Fibroblast of lung (primary cell): ENCODE measurements around the gene MADCAM1. TPM values are rescaled to one million over a fixed set of nuclear protein-coding genes. Genes with fewer than 3 reads are reported as not detected.

Experiments used
- DNase-seq, 2 donors: peaks; one replicate each; pipeline versions ENCODE4 v3.0.0 to v3.0.0-alpha.2; 2010; ENCODE audit warnings: low read depth in 2 of 2
- H2AFZ ChIP-seq: 2 replicates; pipeline ENCODE4 v1.5.1; 2012; ENCODE audit warnings: low read length, control low read depth, inconsistent platforms
- H3K27ac ChIP-seq: 2 replicates; pipeline ENCODE4 v1.5.1; 2011; ENCODE audit warnings: low read length, control low read depth; ENCODE audit not compliant: insufficient read depth
- H3K27me3 ChIP-seq: 2 replicates; pipeline ENCODE4 v1.5.1; 2011; ENCODE audit warnings: mild to moderate bottlenecking, low read length; ENCODE audit not compliant: control insufficient read depth, insufficient read depth
- H3K36me3 ChIP-seq: 2 replicates; pipeline ENCODE4 v1.5.1; 2011; ENCODE audit warnings: low read length; ENCODE audit not compliant: control insufficient read depth, insufficient read depth
- H3K4me1 ChIP-seq: 2 replicates; pipeline ENCODE4 v1.5.1; 2011; ENCODE audit warnings: low read length; ENCODE audit not compliant: control insufficient read depth, insufficient read depth; ENCODE audit errors: extremely low read depth
- H3K4me2 ChIP-seq: 2 replicates; pipeline ENCODE4 v1.5.1; 2011; ENCODE audit warnings: low read length, control low read depth; ENCODE audit not compliant: insufficient read depth; ENCODE audit errors: extremely low read depth
- H3K4me3 ChIP-seq, 4 experiments: fragments of 200-600 bp in 1 of 4; sonication (generic) in 1 of 4; replicated peaks in 1 of 4; 2 replicates each; pipeline ENCODE4 v1.5.1; 2011 to 2016; ENCODE audit warnings: low read length in 4 of 4, low read depth in 3 of 4, mild to moderate bottlenecking in 3 of 4, control low read depth in 2 of 4, inconsistent platforms in 1 of 4, mixed read lengths in 1 of 4; ENCODE audit not compliant: insufficient read depth in 1 of 4; ENCODE audit errors: control extremely low read depth in 1 of 4
- H3K79me2 ChIP-seq: 2 replicates; pipeline ENCODE4 v1.5.1; 2012; ENCODE audit warnings: mild to moderate bottlenecking, low read length, inconsistent platforms; ENCODE audit not compliant: control insufficient read depth, insufficient read depth
- H3K9ac ChIP-seq: 2 replicates; pipeline ENCODE4 v1.5.1; 2011; ENCODE audit warnings: mild to moderate bottlenecking, low read length, control low read depth; ENCODE audit not compliant: insufficient read depth
- H3K9me3 ChIP-seq: 2 replicates; pipeline ENCODE4 v1.5.1; 2012; ENCODE audit warnings: low read depth, low read length; ENCODE audit not compliant: control insufficient read depth, insufficient read depth
- H4K20me1 ChIP-seq: 2 replicates; pipeline ENCODE4 v1.5.1; 2011; ENCODE audit warnings: low read length; ENCODE audit not compliant: control insufficient read depth, insufficient read depth; ENCODE audit errors: extremely low read depth
- EZH2 ChIP-seq: IDR thresholded peaks from 2 replicates; pipeline ENCODE4 v1.5.1; 2012; ENCODE audit warnings: low read length, control low read depth, mild to moderate bottlenecking; ENCODE audit errors: missing control alignments
- polyA plus RNA-seq, 2 donors: library from polyadenylated mRNA; depleted of rRNA in 1 of 2; stranded (reverse) in 1 of 2; unstranded in 1 of 2; fragments of >200 nt; gene quantifications; 2 replicates each; pipeline ENCODE4 v1.2.1, GENCODE V29; 2011 to 2012; ENCODE audit warnings: missing spikeins in 1 of 2
- total RNA-seq: library from RNA; depleted of rRNA; stranded (reverse); fragments of >200 nt; gene quantifications from 2 replicates; pipeline ENCODE4 v1.2.1, GENCODE V29; 2014
- TF ChIP-seq, protein P1 (sequence below), 2 donors: IDR thresholded peaks in 1 of 2; conservative IDR thresholded peaks in 1 of 2; 1 replicate in 1 of 2; 2 replicates in 1 of 2; pipeline ENCODE4 v1.5.1; 2011 to 2012; ENCODE audit warnings: low read length in 2 of 2, control low read depth in 1 of 2, inconsistent platforms in 1 of 2, low read depth in 1 of 2, mild to moderate bottlenecking in 1 of 2

The MADCAM1 gene
- total and polyA plus RNA-seq, 2 donors (not counting 1 experiment from before 2014, with no cell fraction given) = 0.17 TPM; not detected in 1

DNA sequence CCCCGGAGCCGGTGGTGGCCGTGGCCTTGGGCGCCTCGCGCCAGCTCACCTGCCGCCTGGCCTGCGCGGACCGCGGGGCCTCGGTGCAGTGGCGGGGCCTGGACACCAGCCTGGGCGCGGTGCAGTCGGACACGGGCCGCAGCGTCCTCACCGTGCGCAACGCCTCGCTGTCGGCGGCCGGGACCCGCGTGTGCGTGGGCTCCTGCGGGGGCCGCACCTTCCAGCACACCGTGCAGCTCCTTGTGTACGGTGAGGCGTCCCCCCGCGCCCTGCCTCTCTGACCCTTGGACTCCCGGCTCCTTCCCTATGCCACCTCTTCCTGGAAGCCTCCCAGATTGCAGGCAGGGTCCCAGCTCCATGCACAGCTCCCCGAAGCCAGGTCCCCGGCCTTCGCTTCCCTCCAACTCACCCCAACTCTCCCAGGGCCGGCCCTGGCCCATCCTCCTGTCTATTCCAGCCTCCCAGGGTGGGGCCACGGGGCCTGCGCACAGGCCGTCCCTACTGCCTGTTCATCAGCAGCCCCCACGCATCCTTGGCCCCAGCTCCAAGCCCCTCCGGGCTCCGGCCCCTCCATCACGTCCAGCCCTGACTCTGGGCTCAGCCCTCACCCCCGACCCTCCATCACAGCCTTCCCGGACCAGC lies 1.7 kb downstream of the MADCAM1 start:
- peaks cover 14% of the 10 kb centered on the region for H3K27me3 ChIP-seq
- H3K27ac ChIP-seq = no peak overlapping the region
- no peaks in the 10 kb centered on the region for H3K36me3 ChIP-seq
- H3K9me3 ChIP-seq = no peaks in the 10 kb centered on the region
- no peak for DNase-seq
- no peak overlapping the region for H3K9ac ChIP-seq
- no peaks in the 10 kb centered on the region for H3K79me2 ChIP-seq
- H4K20me1 ChIP-seq = no peaks in the 10 kb centered on the region
- H3K4me1 ChIP-seq = no peaks in the 10 kb centered on the region
- TF ChIP-seq EZH2 = peak; percentile 93
- TF ChIP-seq, protein P1, sequence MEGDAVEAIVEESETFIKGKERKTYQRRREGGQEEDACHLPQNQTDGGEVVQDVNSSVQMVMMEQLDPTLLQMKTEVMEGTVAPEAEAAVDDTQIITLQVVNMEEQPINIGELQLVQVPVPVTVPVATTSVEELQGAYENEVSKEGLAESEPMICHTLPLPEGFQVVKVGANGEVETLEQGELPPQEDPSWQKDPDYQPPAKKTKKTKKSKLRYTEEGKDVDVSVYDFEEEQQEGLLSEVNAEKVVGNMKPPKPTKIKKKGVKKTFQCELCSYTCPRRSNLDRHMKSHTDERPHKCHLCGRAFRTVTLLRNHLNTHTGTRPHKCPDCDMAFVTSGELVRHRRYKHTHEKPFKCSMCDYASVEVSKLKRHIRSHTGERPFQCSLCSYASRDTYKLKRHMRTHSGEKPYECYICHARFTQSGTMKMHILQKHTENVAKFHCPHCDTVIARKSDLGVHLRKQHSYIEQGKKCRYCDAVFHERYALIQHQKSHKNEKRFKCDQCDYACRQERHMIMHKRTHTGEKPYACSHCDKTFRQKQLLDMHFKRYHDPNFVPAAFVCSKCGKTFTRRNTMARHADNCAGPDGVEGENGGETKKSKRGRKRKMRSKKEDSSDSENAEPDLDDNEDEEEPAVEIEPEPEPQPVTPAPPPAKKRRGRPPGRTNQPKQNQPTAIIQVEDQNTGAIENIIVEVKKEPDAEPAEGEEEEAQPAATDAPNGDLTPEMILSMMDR (conservative IDR thresholded peaks at IDR 0.05 in 1 of 2, IDR thresholded peaks at IDR 0.05 in 1 of 2; ENCODE audit: low read depth in 1 of 2, low read length in 2 of 2) = no peak
- H2AFZ ChIP-seq = no peak overlapping the region
- no peak overlapping the region for H3K4me2 ChIP-seq
- H3K4me3 ChIP-seq = no peak overlapping the region

- H3K4me1 ChIP-seq = no peaks in the 10 kb centered on the region
- no peak overlapping the region for H3K4me2 ChIP-seq
- H3K9me3 ChIP-seq = no peaks in the 10 kb centered on the region
- H3K9ac ChIP-seq = no peak overlapping the region
- peaks cover 14% of the 10 kb centered on the region for H3K27me3 ChIP-seq
- no peak for TF ChIP-seq EZH2
- no peak overlapping the region for H3K4me3 ChIP-seq
- H3K27ac ChIP-seq = no peak overlapping the region
- no peak overlapping the region for H2AFZ ChIP-seq
- no peaks in the 10 kb centered on the region for H4K20me1 ChIP-seq
- DNase-seq = no peak
- H3K36me3 ChIP-seq = no peaks in the 10 kb centered on the region
- H3K79me2 ChIP-seq = no peaks in the 10 kb centered on the region
Observed at GRCh38 chr19:498511-498891, 2.2 kb downstream of the MADCAM1 start.

- Histone ChIP-seq H3K27me3 (peaks cover 14% of the 10 kb centered on the region), H3K4me2 (no peak overlapping the region), H3K36me3 (no peaks in the 10 kb centered on the region), H3K4me3 (no peak overlapping the region), H3K9ac (no peak overlapping the region), H3K4me1 (no peaks in the 10 kb centered on the region), H4K20me1 (no peaks in the 10 kb centered on the region), H3K9me3 (no peaks in the 10 kb centered on the region), H3K79me2 (no peaks in the 10 kb centered on the region), H2AFZ (no peak overlapping the region), H3K27ac (no peak overlapping the region)
- DNase-seq = no peak
- TF ChIP-seq, protein P1 (conservative IDR thresholded peaks at IDR 0.05 in 1 of 2, IDR thresholded peaks at IDR 0.05 in 1 of 2; ENCODE audit: low read depth in 1 of 2, low read length in 2 of 2) = no peak
- TF ChIP-seq EZH2 = peak; percentile 43
Observed at GRCh38 chr19:498977-499623, 2.8 kb downstream of the MADCAM1 start.
